Activated CD4-positive, alpha-beta T cell treated with anti-CD3 and anti-CD28 coated beads, Interleukin-2, amount 10 ng/mL, durations not matched to agents 7 days and 5 days (primary cell): Measurements from ENCODE around the gene RAD51C. TPM values are rescaled to one million over a fixed set of nuclear protein-coding genes. Genes with fewer than 3 reads are reported as not detected.
"Not testable (repeated sequence)": the region's sequence is repeated elsewhere in the genome, so short reads cannot be mapped to it uniquely, and the experiment has no call there.

Experiments used
- CTCF ChIA-PET: fragments of 350-600 bp; sonication (Branson Sonifier 250); formaldehyde crosslinking; loops from one replicate; lab custom pipeline; 2021; ENCODE audit warnings: antibody characterized with exemption; lab: Charles Lee
- POLR2A ChIA-PET: fragments of 350-600 bp; sonication (Branson Sonifier 250); formaldehyde crosslinking; loops from one replicate; lab custom pipeline; 2021; ENCODE audit warnings: antibody characterized with exemption; lab: Charles Lee
- DNase-seq: peaks from one replicate; pipeline ENCODE4 v3.0.0-alpha.2; 2020
- H3K27ac Mint-ChIP-seq: one replicate; pipeline ENCODE4 v1.8.0; 2021; ENCODE audit warnings: mild to moderate bottlenecking, moderate library complexity, mixed read lengths
- H3K27me3 Mint-ChIP-seq: one replicate; pipeline ENCODE4 v1.8.0; 2021; ENCODE audit warnings: mixed read lengths
- H3K36me3 Mint-ChIP-seq: one replicate; pipeline ENCODE4 v1.8.0; 2021; ENCODE audit warnings: low read depth, mixed read lengths
- H3K4me1 Mint-ChIP-seq: one replicate; pipeline ENCODE4 v1.8.0; 2021; ENCODE audit warnings: mixed read lengths
- H3K4me3 Mint-ChIP-seq: one replicate; pipeline ENCODE4 v1.8.0; 2021; ENCODE audit warnings: mild to moderate bottlenecking, moderate library complexity, mixed read lengths
- H3K9me3 Mint-ChIP-seq: one replicate; pipeline ENCODE4 v1.8.0; 2021; ENCODE audit warnings: mixed read lengths
- total RNA-seq, 2 experiments: library from RNA; stranded (reverse); gene quantifications; one replicate each; pipeline ENCODE4 v1.2.3, GENCODE V29; 2021

Gene RAD51C
- total RNA-seq, 2 experiments from 2014 or later: 62.7 to 65.8 TPM

DNA sequence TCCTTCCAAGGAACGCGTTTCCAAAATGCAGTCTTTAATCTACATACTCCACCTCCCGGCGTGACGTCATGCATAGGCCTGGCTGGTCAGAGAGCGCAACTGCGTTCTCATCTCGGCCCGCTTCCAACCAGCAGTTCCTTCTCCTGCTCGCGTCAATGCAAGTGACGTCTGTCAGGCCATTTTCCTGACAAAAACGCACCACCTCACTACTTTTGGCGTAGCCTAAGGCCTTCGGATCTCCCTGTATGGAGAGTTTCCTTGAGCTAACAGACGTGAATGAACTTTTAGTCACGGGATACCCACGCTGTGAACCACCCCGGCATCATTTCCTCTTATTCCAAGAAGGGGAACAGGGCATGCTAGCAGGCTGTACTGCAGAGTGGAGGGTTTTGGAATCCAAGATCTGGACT, 25.5 kb upstream of the RAD51C start:
- POLR2A ChIA-PET: interaction anchor here (0.6 kb wide), 1 partner anchor 27 kb away, joined by 3 read pairs; no protein-coding TSS in a partner anchor
- peak; percentile 44 for DNase-seq
- no peaks in the 10 kb centered on the region for H3K36me3 Mint-ChIP-seq
- peaks cover 8% of the 10 kb centered on the region for H3K4me1 Mint-ChIP-seq
- peak overlapping the region; percentile 35 for H3K4me3 Mint-ChIP-seq
- H3K27me3 Mint-ChIP-seq: peaks cover 12% of the 10 kb centered on the region
- CTCF ChIA-PET: interaction anchor here (1.4 kb wide), 1 partner anchor 12 kb away, joined by 3 read pairs; no protein-coding TSS in a partner anchor
- no peaks in the 10 kb centered on the region for H3K9me3 Mint-ChIP-seq
- H3K27ac Mint-ChIP-seq: no peak overlapping the region

DNA sequence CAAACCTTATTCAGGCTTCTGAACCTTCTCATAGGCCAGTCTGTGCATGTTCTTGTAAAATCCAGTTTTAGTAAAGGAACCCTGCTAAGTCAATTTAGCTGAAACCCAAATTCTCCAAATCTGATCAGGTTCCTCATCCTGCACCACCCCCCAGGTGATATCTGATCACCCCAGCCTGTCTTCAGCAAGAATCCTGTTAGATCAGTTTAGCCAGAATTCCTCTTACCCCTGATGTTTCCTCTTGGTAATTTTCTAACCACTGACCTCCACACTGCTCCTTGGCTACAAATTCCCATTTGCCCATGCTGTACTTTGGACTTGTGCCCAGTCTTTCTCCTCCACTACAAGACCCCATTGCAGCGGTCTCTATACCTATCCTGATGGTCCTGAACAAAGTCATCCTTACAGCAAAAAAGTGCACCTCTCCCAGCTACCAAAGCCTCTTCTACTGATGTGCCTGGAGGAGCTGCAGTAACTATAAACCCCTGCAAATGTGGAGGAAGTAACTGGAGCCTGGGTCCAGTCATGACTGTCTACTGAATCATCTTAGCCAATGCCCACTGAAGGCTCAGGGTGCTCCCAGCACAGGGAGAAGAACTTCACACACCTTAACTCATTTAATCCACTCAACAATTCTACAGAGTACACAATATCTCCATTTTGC, 24.3 kb upstream of the RAD51C start:
- Mint-ChIP-seq H3K27ac (peak overlapping the region; percentile 3), H3K9me3 (no peaks in the 10 kb centered on the region), H3K27me3 (peaks cover 12% of the 10 kb centered on the region), H3K36me3 (no peaks in the 10 kb centered on the region), H3K4me1 (peaks cover 8% of the 10 kb centered on the region), H3K4me3 (no peak overlapping the region)
- no peak for DNase-seq
- ChIA-PET CTCF (interaction anchor here (0.7 to 1.4 kb wide), 3 partner anchors 10 to 29 kb away, joined by 3 to 5 read pairs (median 3); no protein-coding TSS in a partner anchor), POLR2A (no interaction called here)

DNA sequence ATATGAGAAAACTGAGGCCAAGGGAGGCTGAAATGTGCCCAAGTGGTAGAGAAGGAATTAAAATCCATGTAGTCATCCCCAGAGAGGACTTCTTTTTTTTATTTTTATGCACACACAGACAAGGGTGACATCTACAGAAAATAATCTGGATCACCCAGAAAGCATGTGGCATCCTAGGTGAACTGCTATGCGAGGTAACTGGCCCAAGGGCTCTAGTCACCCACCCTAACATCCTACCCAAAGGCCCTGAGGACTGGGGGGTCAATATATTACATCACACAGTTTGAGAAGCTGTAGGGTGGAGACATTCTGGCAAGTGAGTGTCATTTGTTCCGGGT, 23.8 kb upstream of the RAD51C start:
- POLR2A ChIA-PET: no interaction called here

DNA sequence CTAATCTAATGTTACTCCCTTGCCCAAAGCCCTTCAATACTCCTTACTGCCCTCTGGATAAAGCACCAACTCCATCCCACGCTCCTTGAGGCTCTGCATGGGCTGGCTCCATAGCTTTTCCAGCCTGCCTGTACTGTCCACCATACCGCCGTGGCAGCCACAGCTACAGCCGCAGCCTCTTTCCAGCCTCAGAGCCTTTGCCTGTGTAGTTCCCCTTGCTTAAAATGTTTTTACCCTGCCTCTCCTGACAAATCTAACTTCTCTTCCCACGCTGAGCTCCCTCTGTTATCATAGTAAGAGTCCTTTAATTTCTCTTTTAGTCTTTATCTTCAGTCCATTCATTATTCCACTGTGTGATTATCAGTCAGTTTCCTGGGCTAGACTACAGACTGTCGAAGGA, 22.5 kb upstream of the RAD51C start:
- Mint-ChIP-seq H3K9me3 (no peaks in the 10 kb centered on the region), H3K27me3 (peaks cover 12% of the 10 kb centered on the region), H3K4me1 (peaks cover 8% of the 10 kb centered on the region), H3K36me3 (no peaks in the 10 kb centered on the region), H3K4me3 (no peak overlapping the region), H3K27ac (no peak overlapping the region)
- no peak for DNase-seq
- POLR2A ChIA-PET: interaction anchor here (1.5 kb wide), 1 partner anchor 38 kb away, joined by 3 read pairs; no protein-coding TSS in a partner anchor
- CTCF ChIA-PET: no interaction called here

More for the DNA sequence above, 23.8 kb upstream of the RAD51C start:
- H3K27ac Mint-ChIP-seq: no peak overlapping the region
- no peak for DNase-seq
- H3K36me3 Mint-ChIP-seq: no peaks in the 10 kb centered on the region
- H3K4me3 Mint-ChIP-seq: no peak overlapping the region
- H3K9me3 Mint-ChIP-seq: no peaks in the 10 kb centered on the region
- peaks cover 12% of the 10 kb centered on the region for H3K27me3 Mint-ChIP-seq
- peaks cover 8% of the 10 kb centered on the region for H3K4me1 Mint-ChIP-seq
- CTCF ChIA-PET: no interaction called here

DNA sequence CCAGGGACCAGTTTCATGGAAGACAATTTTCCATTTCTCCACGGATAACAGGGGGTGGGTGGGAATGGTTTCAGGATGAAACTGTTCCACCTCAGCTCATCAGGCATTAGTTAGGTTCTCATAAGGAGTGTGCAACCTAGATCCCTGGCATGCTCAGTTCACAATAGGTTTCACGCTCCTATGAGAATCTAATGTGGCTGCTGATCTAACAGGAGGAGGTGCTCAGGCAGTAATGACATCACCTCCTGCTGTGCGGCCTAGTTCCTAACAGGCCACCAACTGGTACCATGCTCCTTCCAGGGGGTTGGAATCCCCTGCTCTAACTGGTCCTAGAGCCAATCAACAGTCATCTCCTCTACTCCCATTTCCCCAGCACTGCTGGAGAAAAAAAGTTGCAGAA, 20.4 kb upstream of the RAD51C start:
- Mint-ChIP-seq H3K27ac (no peak overlapping the region), H3K4me1 (peaks cover 2% of the 10 kb centered on the region), H3K4me3 (no peak overlapping the region), H3K9me3 (no peaks in the 10 kb centered on the region), H3K27me3 (peaks cover 15% of the 10 kb centered on the region), H3K36me3 (no peaks in the 10 kb centered on the region)
- DNase-seq: no peak
- CTCF ChIA-PET: interaction anchor here (1.1 kb wide), 1 partner anchor 14 kb away, joined by 3 read pairs; no protein-coding TSS in a partner anchor
- POLR2A ChIA-PET: interaction anchor here (0.7 kb wide), 1 partner anchor 346 kb away, joined by 4 read pairs; no protein-coding TSS in a partner anchor

DNA sequence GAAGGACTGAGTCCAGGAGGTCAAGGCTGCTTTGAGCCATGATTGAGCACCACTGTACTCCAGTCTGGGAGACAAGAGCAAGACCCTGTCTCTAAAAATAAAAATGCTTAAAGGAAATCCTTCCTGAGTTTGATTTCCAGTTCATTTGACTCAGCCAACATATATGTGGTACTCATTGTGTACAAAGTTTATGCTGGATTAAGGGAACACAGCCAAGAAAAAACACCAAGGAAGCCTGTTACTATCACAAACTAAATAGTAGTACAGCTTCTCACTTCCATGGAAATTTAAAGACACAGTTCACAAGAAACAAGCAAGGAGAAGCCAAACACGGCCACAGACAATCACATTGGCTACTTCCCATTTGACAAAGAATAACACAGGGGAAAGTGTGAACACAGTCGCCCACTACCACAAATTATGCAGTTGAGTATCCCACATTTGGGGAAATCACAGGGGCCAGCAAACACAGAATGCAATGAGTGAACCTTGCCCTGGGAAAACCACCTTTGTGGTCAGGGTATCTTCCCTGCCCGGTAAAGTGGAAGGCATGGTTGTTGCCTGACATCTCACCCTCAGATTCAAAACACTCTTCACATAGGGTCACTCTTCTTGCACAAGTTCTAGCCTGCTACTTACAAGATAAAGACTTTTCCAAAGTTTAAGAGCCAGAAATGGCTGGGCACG, 15.1 kb upstream of the RAD51C start:
- POLR2A ChIA-PET: no interaction called here
- no peak overlapping the region for H3K27ac Mint-ChIP-seq

DNA sequence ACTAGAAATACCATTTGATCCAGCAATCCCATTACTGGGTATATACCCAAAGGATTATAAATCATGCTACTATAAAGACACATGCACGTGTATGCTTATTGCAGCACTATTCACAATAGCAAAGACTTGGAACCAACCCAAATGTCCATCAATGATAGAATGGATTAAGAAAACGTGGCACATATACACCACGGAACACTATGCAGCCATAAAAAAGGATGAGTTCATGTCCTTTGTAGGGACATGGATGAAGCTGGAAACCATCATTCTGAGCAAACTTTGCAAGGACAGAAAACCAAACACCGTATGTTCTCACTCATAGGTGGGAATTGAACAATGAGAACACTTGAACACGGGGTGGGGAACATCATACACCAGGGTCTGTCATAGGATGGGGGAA, 14.1 kb upstream of the RAD51C start:
- not testable (repeated sequence) for H3K4me1 Mint-ChIP-seq

More for the DNA sequence above, 15.1 kb upstream of the RAD51C start:
- Mint-ChIP-seq H3K36me3 (no peaks in the 10 kb centered on the region), H3K9me3 (no peaks in the 10 kb centered on the region), H3K4me3 (no peak overlapping the region), H3K27me3 (peaks cover 6% of the 10 kb centered on the region), H3K4me1 (no peaks in the 10 kb centered on the region)
- DNase-seq: no peak
- CTCF ChIA-PET: no interaction called here

DNA sequence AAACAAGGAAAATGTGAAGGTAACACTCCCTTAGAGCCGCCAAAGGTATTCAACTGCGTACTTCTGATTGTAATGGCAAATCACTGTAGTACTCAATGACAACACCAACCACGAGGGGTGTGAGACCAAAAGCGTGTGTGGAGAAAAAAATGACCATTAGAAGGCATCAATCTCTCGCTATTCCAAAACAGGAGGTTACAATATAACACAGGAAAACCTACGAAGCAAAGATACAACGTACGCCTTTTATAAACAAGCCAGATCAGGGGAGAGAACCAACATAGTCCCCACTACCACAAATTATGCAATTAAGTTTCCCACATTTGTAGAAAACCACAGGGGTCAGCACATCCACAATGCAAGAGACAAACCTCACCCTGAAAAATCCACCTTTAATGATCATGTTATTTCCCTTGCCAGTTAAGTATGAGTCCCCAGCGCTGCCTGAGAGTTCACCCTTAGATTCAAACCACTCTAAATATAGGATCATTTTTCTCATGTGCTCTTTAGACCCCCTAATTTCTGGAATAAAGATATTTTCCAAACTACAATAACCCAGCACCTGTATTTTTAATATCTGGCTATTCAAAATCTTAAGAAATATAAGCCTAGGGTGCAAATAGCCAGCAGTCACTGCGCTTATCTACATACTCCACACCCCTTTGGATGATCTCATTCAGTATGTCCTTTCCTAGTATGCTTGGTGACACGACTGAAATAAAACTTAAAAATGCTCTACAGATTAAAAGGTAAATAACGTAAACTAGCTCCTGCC, 13.0 kb upstream of the RAD51C start:
- POLR2A ChIA-PET: interaction anchor here (0.6 kb wide), 2 partner anchors 32 to 161 kb away, joined by 3 to 6 read pairs; no protein-coding TSS in a partner anchor
- H3K4me3 Mint-ChIP-seq: no peak overlapping the region

More for the DNA sequence above, 14.1 kb upstream of the RAD51C start:
- H3K27me3 Mint-ChIP-seq, H3K9me3 Mint-ChIP-seq, H3K4me3 Mint-ChIP-seq, DNase-seq, POLR2A ChIA-PET, H3K36me3 Mint-ChIP-seq, H3K27ac Mint-ChIP-seq: not testable (repeated sequence)
- CTCF ChIA-PET: interaction anchor here (1.7 kb wide), 1 partner anchor 11 kb away, joined by 3 read pairs; no protein-coding TSS in a partner anchor

DNA sequence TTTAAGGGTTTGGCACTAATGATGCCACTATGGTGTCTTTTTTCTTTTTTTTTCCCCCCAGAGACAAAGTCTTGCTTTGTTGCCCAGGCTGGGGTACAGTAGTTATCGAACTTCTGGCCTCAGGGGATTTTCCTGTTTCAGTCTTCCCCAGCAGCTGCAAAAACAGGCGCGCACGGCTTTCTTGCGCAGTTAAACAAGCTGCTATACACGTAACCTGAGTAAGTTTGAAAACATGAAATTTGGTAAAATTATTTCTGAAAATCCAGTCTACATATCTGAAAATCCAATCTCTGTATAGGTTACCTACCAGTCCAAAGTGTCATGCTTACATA, 12.4 kb upstream of the RAD51C start:
- no peaks in the 10 kb centered on the region for H3K9me3 Mint-ChIP-seq
- peaks cover 5% of the 10 kb centered on the region for H3K27me3 Mint-ChIP-seq
- CTCF ChIA-PET: interaction anchor here (0.6 kb wide), 1 partner anchor 12 kb away, joined by 5 read pairs; no protein-coding TSS in a partner anchor
- no peak overlapping the region for H3K27ac Mint-ChIP-seq
- no peak for DNase-seq
- POLR2A ChIA-PET: interaction anchor here (0.6 kb wide), 2 partner anchors 32 to 162 kb away, joined by 3 to 6 read pairs; no protein-coding TSS in a partner anchor
- H3K36me3 Mint-ChIP-seq: no peaks in the 10 kb centered on the region
- no peaks in the 10 kb centered on the region for H3K4me1 Mint-ChIP-seq
- H3K4me3 Mint-ChIP-seq: no peak overlapping the region

More for the DNA sequence above, 13.0 kb upstream of the RAD51C start:
- DNase-seq: no peak
- no peaks in the 10 kb centered on the region for H3K36me3 Mint-ChIP-seq
- peaks cover 6% of the 10 kb centered on the region for H3K27me3 Mint-ChIP-seq
- CTCF ChIA-PET: interaction anchor here (0.6 to 1.7 kb wide), 2 partner anchors 12 kb away, joined by 3 to 5 read pairs; no protein-coding TSS in a partner anchor
- no peaks in the 10 kb centered on the region for H3K9me3 Mint-ChIP-seq
- H3K4me1 Mint-ChIP-seq: no peaks in the 10 kb centered on the region
- no peak overlapping the region for H3K27ac Mint-ChIP-seq

DNA sequence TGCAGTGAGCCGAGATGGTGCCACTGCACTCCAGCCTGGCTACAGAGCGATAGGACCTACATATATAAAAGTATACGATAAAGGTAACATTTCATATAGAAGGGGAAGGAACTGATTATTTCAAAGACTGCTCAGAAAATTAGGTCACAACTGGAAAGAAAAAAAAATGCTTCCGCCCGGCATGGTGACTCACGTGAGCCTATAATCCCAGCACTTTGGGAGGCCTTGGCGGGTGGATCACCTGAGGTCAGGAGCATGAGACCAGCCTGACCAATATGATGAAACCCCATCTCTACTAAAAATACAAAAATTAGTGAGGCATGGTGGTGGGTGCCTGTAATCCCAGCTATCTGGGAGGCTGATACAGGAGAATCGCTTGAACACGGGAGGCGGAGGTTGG, 8.4 kb upstream of the RAD51C start:
- H3K4me3 Mint-ChIP-seq: no peak overlapping the region
- CTCF ChIA-PET: interaction anchor here (1.6 kb wide), 1 partner anchor 16 kb away, joined by 3 read pairs; no protein-coding TSS in a partner anchor
- H3K36me3 Mint-ChIP-seq: no peaks in the 10 kb centered on the region
- H3K27me3 Mint-ChIP-seq: peaks cover 3% of the 10 kb centered on the region
- H3K27ac Mint-ChIP-seq: no peak overlapping the region
- no peak for DNase-seq
- POLR2A ChIA-PET: no interaction called here
- no peaks in the 10 kb centered on the region for H3K9me3 Mint-ChIP-seq
- H3K4me1 Mint-ChIP-seq: no peaks in the 10 kb centered on the region

DNA sequence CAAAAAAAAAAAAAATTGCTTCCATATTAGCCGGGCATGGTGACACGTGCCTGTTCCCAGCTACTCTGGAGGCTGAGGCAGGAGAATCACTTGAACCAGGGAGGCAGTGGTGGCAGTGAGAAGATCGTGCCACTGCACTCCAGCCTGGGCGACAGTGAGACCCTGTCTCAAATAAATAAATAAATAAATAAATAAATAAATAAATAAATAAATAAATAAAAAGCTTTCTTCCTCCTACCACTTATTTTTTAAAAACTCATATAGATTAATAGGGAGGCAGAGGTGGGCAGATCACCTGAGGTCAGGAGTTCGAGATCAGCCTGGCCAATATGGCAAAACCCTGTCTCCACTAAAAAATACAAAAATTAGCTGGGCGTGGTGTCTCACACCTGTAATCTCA, 7.9 kb upstream of the RAD51C start:
- H3K27ac Mint-ChIP-seq, H3K36me3 Mint-ChIP-seq, H3K27me3 Mint-ChIP-seq, DNase-seq, H3K4me1 Mint-ChIP-seq, H3K4me3 Mint-ChIP-seq, POLR2A ChIA-PET, H3K9me3 Mint-ChIP-seq: not testable (repeated sequence)
- CTCF ChIA-PET: interaction anchor here (1.6 kb wide), 1 partner anchor 16 kb away, joined by 3 read pairs; no protein-coding TSS in a partner anchor

DNA sequence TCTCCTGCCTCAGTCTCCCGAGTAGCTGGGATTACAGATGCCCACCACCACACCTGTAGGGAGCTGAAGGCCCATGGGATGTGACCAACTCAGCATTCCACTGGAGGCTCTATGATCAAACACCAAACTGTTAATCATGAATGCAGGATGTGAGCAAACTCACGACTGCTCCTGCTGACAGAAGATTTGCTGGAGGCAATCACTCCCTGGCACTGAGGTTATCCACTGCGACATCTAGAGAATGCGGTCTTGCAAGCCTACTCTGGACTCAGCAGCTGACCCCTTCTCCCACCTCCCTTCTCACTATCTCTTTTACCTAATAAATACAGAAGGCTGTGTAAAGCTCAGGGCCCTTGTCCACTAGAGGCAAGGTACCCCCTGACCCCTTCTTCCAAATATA, 5.4 kb upstream of the RAD51C start:
- POLR2A ChIA-PET: no interaction called here

More for the DNA sequence above, 5.4 kb upstream of the RAD51C start:
- Mint-ChIP-seq H3K27me3 (no peaks in the 10 kb centered on the region), H3K9me3 (no peaks in the 10 kb centered on the region), H3K4me3 (no peak overlapping the region), H3K36me3 (peaks cover 2% of the 10 kb centered on the region), H3K27ac (no peak overlapping the region), H3K4me1 (peaks cover 3% of the 10 kb centered on the region)
- CTCF ChIA-PET: no interaction called here
- DNase-seq: no peak
